HCT116 (cell line): ENCODE measurements around the gene FCRL5. TPM values are rescaled to one million over a fixed set of nuclear protein-coding genes. Genes with fewer than 3 reads are reported as not detected.

Source experiments
- ATAC-seq: fragments of 200-7000 bp; cut with Tn5 transposase; 2 replicates; pipeline ENCODE4 v1.9.1; 2020; ENCODE audit warnings: mild to moderate bottlenecking, moderate library complexity
- BruUV-seq: library from RNA; stranded (reverse); fragments of 400-500 nt; replicated peaks from 2 replicates; lab custom pipeline; 2021; lab: Mats Ljungman, UMichigan
- CTCF ChIA-PET: fragments of 300-600 bp; sonication (Branson Sonifier 250); formaldehyde crosslinking; loops from one replicate; lab custom pipeline; 2021; ENCODE audit warnings: antibody characterized with exemption; lab: Charles Lee
- POLR2A ChIA-PET: fragments of 300-600, 350-600 bp; sonication (Branson Sonifier 250); formaldehyde crosslinking; loops from one replicate; lab custom pipeline; 2021; ENCODE audit warnings: antibody characterized with exemption; lab: Charles Lee
- RAD21 ChIA-PET, 2 experiments: fragments of 300-600 bp; sonication (Branson Sonifier 250); formaldehyde crosslinking; loops; one replicate each; lab custom pipeline; 2023; ENCODE audit warnings: low total read pairs in 2 of 2; ENCODE audit not compliant: uncharacterized antibody in 2 of 2, unreplicated experiment in 2 of 2, low non-redundant PET in 1 of 2; lab: Charles Lee
- DNase-seq: peaks from one replicate; pipeline ENCODE4 v3.0.0-alpha.2; 2010; ENCODE audit warnings: low read depth, low spot score
- H2AFZ ChIP-seq: fragments of 200-600 bp; shearing (Covaris generic), sonication (generic); 2 replicates; pipeline ENCODE4 v1.6.1; 2017; ENCODE audit warnings: low read depth, mixed run types, mixed read lengths, antibody characterized with exemption, low read length; ENCODE audit not compliant: poor library complexity, severe bottlenecking
- H3K27ac ChIP-seq: 2 replicates; pipeline ENCODE4 v1.5.1; 2012; ENCODE audit warnings: low read depth, low read length
- H3K27me3 ChIP-seq: fragments of 200-600 bp; sonication (generic); 2 replicates; pipeline ENCODE4 v1.6.1; 2016; ENCODE audit warnings: mixed run types, low read length, mixed read lengths; ENCODE audit not compliant: insufficient read depth
- H3K36me3 ChIP-seq, 2 experiments: fragments of 200-500 bp in 1 of 2; fragments of 200-600 bp in 1 of 2; sonication (Bioruptor generic) in 1 of 2; sonication (generic) in 1 of 2; 2 replicates each; pipeline versions ENCODE4 v1.5.1 to v1.6.1; 2014 to 2016; ENCODE audit warnings: low read length in 2 of 2, inconsistent platforms in 1 of 2, mixed read lengths in 1 of 2, mixed run types in 1 of 2; ENCODE audit not compliant: insufficient read depth in 2 of 2, control insufficient read depth in 1 of 2
- H3K4me1 ChIP-seq, 2 experiments: fragments of 200-600 bp in 1 of 2; sonication (generic) in 1 of 2; 2 replicates each; pipeline versions ENCODE4 v1.5.1 to v1.6.1; 2012 to 2017; ENCODE audit warnings: low read length in 2 of 2, inconsistent platforms in 1 of 2, mild to moderate bottlenecking in 1 of 2, mixed read lengths in 1 of 2, mixed run types in 1 of 2, moderate library complexity in 1 of 2; ENCODE audit not compliant: insufficient read depth in 2 of 2, control insufficient read depth in 1 of 2
- H3K4me2 ChIP-seq: fragments of 200-600 bp; sonication (generic); 2 replicates; pipeline ENCODE4 v1.6.1; 2017; ENCODE audit warnings: mixed run types, low read length, mixed read lengths
- H3K4me3 ChIP-seq, 2 experiments: fragments of 200-600 bp in 1 of 2; sonication (generic) in 1 of 2; replicated peaks in 1 of 2; 2 replicates each; pipeline ENCODE4 v1.5.1; 2011 to 2016; ENCODE audit warnings: low read length in 2 of 2, control low read depth in 1 of 2, low read depth in 1 of 2, mild to moderate bottlenecking in 1 of 2, mixed read lengths in 1 of 2, mixed run types in 1 of 2
- H3K79me2 ChIP-seq: fragments of 200-600 bp; sonication (generic); 2 replicates; pipeline ENCODE4 v1.6.1; 2017; ENCODE audit warnings: mild to moderate bottlenecking, mixed run types, low read length, moderate library complexity, mixed read lengths; ENCODE audit not compliant: insufficient read depth
- H3K9ac ChIP-seq: fragments of 200-600 bp; sonication (generic); 2 replicates; pipeline ENCODE4 v1.6.1; 2016; ENCODE audit warnings: low read length, mixed read lengths
- H3K9me2 ChIP-seq: fragments of 200-600 bp; sonication (generic), shearing (Covaris generic); 2 replicates; pipeline ENCODE4 v1.6.1; 2017; ENCODE audit warnings: mixed run types, mild to moderate bottlenecking, moderate library complexity; ENCODE audit not compliant: insufficient read depth
- H3K9me3 ChIP-seq, 2 experiments: fragments of 200-500 bp in 1 of 2; fragments of 200-600 bp in 1 of 2; sonication (Bioruptor generic) in 1 of 2; sonication (generic) in 1 of 2; 2 replicates each; pipeline ENCODE4 v1.6.1; 2014 to 2017; ENCODE audit warnings: low read length in 2 of 2, mixed read lengths in 2 of 2, inconsistent platforms in 1 of 2, low read depth in 1 of 2, mild to moderate bottlenecking in 1 of 2, mixed run types in 1 of 2, moderate library complexity in 1 of 2; ENCODE audit not compliant: control insufficient read depth in 1 of 2, insufficient read depth in 1 of 2
- H4K20me1 ChIP-seq: fragments of 200-600 bp; sonication (generic), shearing (Covaris generic); 2 replicates; pipeline ENCODE4 v1.6.1; 2017; ENCODE audit warnings: mixed run types, mild to moderate bottlenecking, moderate library complexity; ENCODE audit not compliant: insufficient read depth
- EZH2 ChIP-seq: fragments of 200-600 bp; sonication (generic); IDR thresholded peaks from 2 replicates; pipeline ENCODE4 v1.6.1; 2017; ENCODE audit warnings: antibody characterized with exemption, mixed run types
- FOSL1 ChIP-seq: IDR thresholded peaks from 2 replicates; pipeline ENCODE4 v1.6.1; 2012; ENCODE audit warnings: low read depth
- RAD21 ChIP-seq: IDR thresholded peaks from 2 replicates; pipeline ENCODE4 v1.6.1; 2012; ENCODE audit warnings: low read depth, mild to moderate bottlenecking
- SIN3A ChIP-seq: IDR thresholded peaks from 2 replicates; pipeline ENCODE4 v1.6.1; 2012; ENCODE audit warnings: low read depth
- TCF7L2 ChIP-seq: IDR thresholded peaks from 2 replicates; pipeline ENCODE4 v1.7.0; 2011; ENCODE audit warnings: borderline replicate concordance, inconsistent platforms; ENCODE audit not compliant: insufficient read depth, insufficient read length; ENCODE audit errors: extremely low read depth
- YY1 ChIP-seq: IDR thresholded peaks from 2 replicates; pipeline ENCODE4 v1.6.1; 2011; ENCODE audit warnings: low read length, low read depth, moderate library complexity, mild to moderate bottlenecking; ENCODE audit not compliant: insufficient replicate concordance; ENCODE audit errors: extremely low read depth
- ZNF274 ChIP-seq: fragments of 200-500 bp; sonication (Bioruptor generic); IDR thresholded peaks from 2 replicates; pipeline ENCODE4 v1.6.1; 2014; ENCODE audit warnings: mild to moderate bottlenecking, low read depth, low read length, inconsistent platforms
- intact Hi-C: fragments of 100-400 bp; cut with micrococcal nuclease; formaldehyde crosslinking; loops from 2 replicates; pipeline ENCODE4 v1.10.0; 2022
- total RNA-seq: library from RNA; stranded (reverse); gene quantifications from one replicate; pipeline ENCODE4 v1.2.1, GENCODE V29; 2021; ENCODE audit not compliant: unreplicated experiment
- TF ChIP-seq, protein P1 (sequence below), 3 experiments: fragments of 200-600 bp in 1 of 3; sonication (generic) in 1 of 3; IDR thresholded peaks in 2 of 3; conservative IDR thresholded peaks in 1 of 3; 2 replicates each; pipeline ENCODE4 v1.5.1; 2012 to 2017; ENCODE audit warnings: low read depth in 2 of 3, low read length in 2 of 3, antibody characterized with exemption in 1 of 3, borderline replicate concordance in 1 of 3, control low read depth in 1 of 3, mild to moderate bottlenecking in 1 of 3, mixed read lengths in 1 of 3, mixed run types in 1 of 3, moderate library complexity in 1 of 3; ENCODE audit not compliant: insufficient read depth in 1 of 3
- TF ChIP-seq, protein P2 (sequence below): IDR thresholded peaks from 2 replicates; pipeline ENCODE4 v1.6.1; 2011; ENCODE audit warnings: mild to moderate bottlenecking, low read length, moderate library complexity; ENCODE audit not compliant: insufficient replicate concordance; ENCODE audit errors: extremely low read depth
- TF ChIP-seq, protein P3 (sequence below): IDR thresholded peaks from 2 replicates; pipeline ENCODE4 v1.6.1; 2012

The FCRL5 gene
- total RNA-seq, 1 experiment from 2014 or later = not detected

DNA sequence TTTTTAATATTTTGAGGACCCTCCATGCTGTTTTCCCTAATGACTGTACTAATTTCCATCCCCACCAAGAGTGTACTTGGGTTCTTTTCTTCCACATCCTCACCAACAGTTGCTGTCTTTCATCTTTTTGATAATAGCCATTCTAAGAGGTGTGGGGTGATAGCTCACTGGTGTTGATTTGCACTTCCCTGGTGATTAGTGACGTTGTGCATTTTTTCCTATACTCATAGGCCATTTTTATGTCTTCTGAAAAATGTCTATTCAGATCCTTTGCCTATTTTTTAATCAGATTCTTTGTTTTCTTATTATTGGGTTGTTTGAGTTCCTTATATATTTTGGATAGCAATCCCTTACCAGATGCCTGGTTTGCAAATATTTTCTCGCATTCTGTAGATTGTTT is 64.2 kb downstream of the FCRL5 start:
- intact Hi-C loops = loop anchor here (2.0 to 10.0 kb wide), 4 partner anchors 177 to 637 kb away; a partner anchor contains a TSS
- peaks cover 0 to 2% of the 10 kb centered on the region in 2 experiments; a peak in 1 of 4 replicates for H3K4me1 ChIP-seq
- no peaks in the 10 kb centered on the region for H3K9me2 ChIP-seq
- no peak overlapping the region for H3K4me2 ChIP-seq
- H3K79me2 ChIP-seq = no peaks in the 10 kb centered on the region
- H3K4me3 ChIP-seq = no peak overlapping the region
- H3K36me3 ChIP-seq = no peaks in the 10 kb centered on the region
- CTCF ChIA-PET = interaction anchor here (1.7 kb wide), 1 partner anchor 117 kb away, joined by 16 read pairs; no protein-coding TSS in a partner anchor
- no peak overlapping the region for H2AFZ ChIP-seq
- DNase-seq (no peak), ATAC-seq (no peak)
- no peaks in the 10 kb centered on the region for H3K9me3 ChIP-seq
- POLR2A ChIA-PET = no interaction called here
- H3K27ac ChIP-seq = no peak overlapping the region
- no TSS peak for BruUV-seq
- H3K9ac ChIP-seq = no peak overlapping the region
- TF ChIP-seq SIN3A (no peak), TCF7L2 (no peak), ZNF274 (no peak), EZH2 (no peak), YY1 (no peak), RAD21 (no peak), FOSL1 (no peak)
- TF ChIP-seq, protein P1, sequence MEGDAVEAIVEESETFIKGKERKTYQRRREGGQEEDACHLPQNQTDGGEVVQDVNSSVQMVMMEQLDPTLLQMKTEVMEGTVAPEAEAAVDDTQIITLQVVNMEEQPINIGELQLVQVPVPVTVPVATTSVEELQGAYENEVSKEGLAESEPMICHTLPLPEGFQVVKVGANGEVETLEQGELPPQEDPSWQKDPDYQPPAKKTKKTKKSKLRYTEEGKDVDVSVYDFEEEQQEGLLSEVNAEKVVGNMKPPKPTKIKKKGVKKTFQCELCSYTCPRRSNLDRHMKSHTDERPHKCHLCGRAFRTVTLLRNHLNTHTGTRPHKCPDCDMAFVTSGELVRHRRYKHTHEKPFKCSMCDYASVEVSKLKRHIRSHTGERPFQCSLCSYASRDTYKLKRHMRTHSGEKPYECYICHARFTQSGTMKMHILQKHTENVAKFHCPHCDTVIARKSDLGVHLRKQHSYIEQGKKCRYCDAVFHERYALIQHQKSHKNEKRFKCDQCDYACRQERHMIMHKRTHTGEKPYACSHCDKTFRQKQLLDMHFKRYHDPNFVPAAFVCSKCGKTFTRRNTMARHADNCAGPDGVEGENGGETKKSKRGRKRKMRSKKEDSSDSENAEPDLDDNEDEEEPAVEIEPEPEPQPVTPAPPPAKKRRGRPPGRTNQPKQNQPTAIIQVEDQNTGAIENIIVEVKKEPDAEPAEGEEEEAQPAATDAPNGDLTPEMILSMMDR (IDR thresholded peaks at IDR 0.05 in 2 of 3, conservative IDR thresholded peaks at IDR 0.05 in 1 of 3; ENCODE audit: borderline replicate concordance in 1 of 3, insufficient read depth in 1 of 3, low read depth in 2 of 3, low read length in 2 of 3) = no peak
- TF ChIP-seq, protein P2, sequence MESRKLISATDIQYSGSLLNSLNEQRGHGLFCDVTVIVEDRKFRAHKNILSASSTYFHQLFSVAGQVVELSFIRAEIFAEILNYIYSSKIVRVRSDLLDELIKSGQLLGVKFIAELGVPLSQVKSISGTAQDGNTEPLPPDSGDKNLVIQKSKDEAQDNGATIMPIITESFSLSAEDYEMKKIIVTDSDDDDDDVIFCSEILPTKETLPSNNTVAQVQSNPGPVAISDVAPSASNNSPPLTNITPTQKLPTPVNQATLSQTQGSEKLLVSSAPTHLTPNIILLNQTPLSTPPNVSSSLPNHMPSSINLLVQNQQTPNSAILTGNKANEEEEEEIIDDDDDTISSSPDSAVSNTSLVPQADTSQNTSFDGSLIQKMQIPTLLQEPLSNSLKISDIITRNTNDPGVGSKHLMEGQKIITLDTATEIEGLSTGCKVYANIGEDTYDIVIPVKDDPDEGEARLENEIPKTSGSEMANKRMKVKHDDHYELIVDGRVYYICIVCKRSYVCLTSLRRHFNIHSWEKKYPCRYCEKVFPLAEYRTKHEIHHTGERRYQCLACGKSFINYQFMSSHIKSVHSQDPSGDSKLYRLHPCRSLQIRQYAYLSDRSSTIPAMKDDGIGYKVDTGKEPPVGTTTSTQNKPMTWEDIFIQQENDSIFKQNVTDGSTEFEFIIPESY = no peak
- TF ChIP-seq, protein P3, sequence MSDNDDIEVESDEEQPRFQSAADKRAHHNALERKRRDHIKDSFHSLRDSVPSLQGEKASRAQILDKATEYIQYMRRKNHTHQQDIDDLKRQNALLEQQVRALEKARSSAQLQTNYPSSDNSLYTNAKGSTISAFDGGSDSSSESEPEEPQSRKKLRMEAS = no peak
- H4K20me1 ChIP-seq = no peaks in the 10 kb centered on the region
- RAD21 ChIA-PET = no interaction called here
- peaks cover 19% of the 10 kb centered on the region for H3K27me3 ChIP-seq
